Kidney epithelial cell (primary cell): ENCODE results near the gene EIF5A. TPM values are rescaled to one million over a fixed set of nuclear protein-coding genes. Genes with fewer than 3 reads are reported as not detected.

Experiments used
- DNase-seq: peaks from one replicate; pipeline ENCODE4 v3.0.0-alpha.2; 2010; ENCODE audit warnings: low read depth
- H3K27me3 ChIP-seq: 2 replicates; pipeline ENCODE4 v1.6.0; 2011; ENCODE audit warnings: low read length; ENCODE audit not compliant: control insufficient read depth, insufficient read depth
- H3K36me3 ChIP-seq: 2 replicates; pipeline ENCODE4 v1.5.1; 2011; ENCODE audit warnings: low read length; ENCODE audit not compliant: control insufficient read depth, insufficient read depth
- H3K4me3 ChIP-seq: 2 replicates; pipeline ENCODE4 v1.5.1; 2011; ENCODE audit warnings: low read depth, mild to moderate bottlenecking, control low read depth, low read length
- CTCF ChIP-seq: IDR thresholded peaks from 2 replicates; pipeline ENCODE4 v1.5.1; 2011; ENCODE audit warnings: mild to moderate bottlenecking, moderate library complexity, low read length, control low read depth, inconsistent platforms; ENCODE audit not compliant: insufficient read depth, poor library complexity, severe bottlenecking
- total RNA-seq: library from RNA; depleted of rRNA; stranded (reverse); fragments of >200 nt; gene quantifications from 2 replicates; pipeline ENCODE4 v1.2.3, GENCODE V29; 2015

The EIF5A gene
- total RNA-seq, 1 donor from 2014 or later, result 490 TPM

GRCh38 chr17:7294614-7295153, 12.7 kb upstream of the EIF5A start, which contains the start of gene YBX2:
Gene YBX2 (minus strand): TSS chr17:7294639. CDS start chr17:7294500, 139 bp downstream.
- no peak for DNase-seq

GRCh38 chr17:7295230-7296180, 11.9 kb upstream of the EIF5A start:
- Histone ChIP-seq H3K4me3 (no peak overlapping the region), H3K27me3 (peaks cover 45% of the 10 kb centered on the region), H3K36me3 (no peaks in the 10 kb centered on the region)
- peak; percentile 18 for TF ChIP-seq CTCF
- DNase-seq, result no peak

More at GRCh38 chr17:7294614-7295153, 12.7 kb upstream of the EIF5A start, which contains the start of gene YBX2:
- Histone ChIP-seq H3K27me3 (peaks cover 49% of the 10 kb centered on the region), H3K4me3 (peak within 1 kb of the TSS; percentile 22), H3K36me3 (no peaks in the 10 kb centered on the region)
- no peak for TF ChIP-seq CTCF

- no peak for DNase-seq
- Histone ChIP-seq H3K27me3 (peaks cover 38% of the 10 kb centered on the region), H3K36me3 (no peaks in the 10 kb centered on the region), H3K4me3 (no peak overlapping the region)
- peak; percentile 70 for TF ChIP-seq CTCF
Measured at GRCh38 chr17:7296189-7296861, 11.1 kb upstream of the EIF5A start.

- Histone ChIP-seq H3K4me3 (no peak overlapping the region), H3K27me3 (no peaks in the 10 kb centered on the region), H3K36me3 (no peaks in the 10 kb centered on the region)
- no peak for DNase-seq
- no peak for TF ChIP-seq CTCF
Measured at GRCh38 chr17:7304179-7304578, 3.2 kb upstream of the EIF5A start.

GRCh38 chr17:7307686-7308624, 527 bp downstream of the EIF5A start:
- Histone ChIP-seq H3K36me3 (peaks cover 7% of the 10 kb centered on the region), H3K4me3 (peak overlapping the region; percentile 56), H3K27me3 (no peaks in the 10 kb centered on the region)
- DNase-seq, result no peak
- no peak for TF ChIP-seq CTCF
